Measurements from ENCODE around the gene SPATA32. TPM values are rescaled to one million over a fixed set of nuclear protein-coding genes. Genes with fewer than 3 reads are reported as not detected.

Gene SPATA32
- total RNA-seq, 1 donor from 2014 or later, result not detected

- no peak for DNase-seq
These were observed 33.8 kb downstream of the SPATA32 start for GRCh38 chr17:45227926-45228762.

DNA sequence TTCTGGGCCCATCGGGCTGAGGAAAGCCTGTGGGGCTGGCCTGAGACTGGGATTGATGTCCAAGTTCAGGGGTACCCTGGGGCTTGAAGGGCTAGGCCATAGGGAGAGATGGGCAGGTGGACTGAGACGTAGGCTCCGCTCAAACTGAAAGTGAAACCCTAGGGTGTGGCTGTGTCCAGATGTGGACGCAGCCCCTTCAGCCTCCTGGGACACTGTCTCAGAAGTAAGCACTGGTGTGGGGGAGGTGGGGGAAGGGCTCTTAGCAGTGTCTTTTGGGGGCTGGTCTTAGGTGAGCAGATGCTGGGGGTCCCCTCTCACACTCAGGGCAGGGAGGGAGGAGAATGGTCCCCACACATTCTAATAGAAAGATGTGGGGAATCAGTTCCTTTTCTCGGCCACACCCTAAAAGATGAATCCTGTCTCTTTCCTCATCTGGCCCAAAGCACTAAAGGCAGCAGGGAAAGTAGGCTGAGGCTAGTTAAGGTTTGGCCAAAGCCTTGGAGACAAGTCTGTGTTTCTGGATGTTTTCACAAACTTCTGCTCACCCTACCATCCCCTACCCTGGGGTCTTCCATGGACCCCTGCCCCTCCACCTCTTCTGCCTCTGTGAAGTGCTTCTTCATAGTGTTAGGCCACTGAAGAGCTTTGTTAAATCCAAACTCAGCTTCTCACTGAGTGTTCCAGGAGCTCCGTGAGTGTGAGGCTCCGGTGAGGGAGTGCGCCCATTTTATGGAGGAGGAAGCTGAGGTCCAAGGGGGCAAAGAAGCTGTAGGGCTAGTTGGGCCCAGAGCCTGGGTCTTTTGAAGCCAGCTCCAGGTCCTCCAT, 34.6 kb downstream of the SPATA32 start:
- DNase-seq, result no peak

DNA sequence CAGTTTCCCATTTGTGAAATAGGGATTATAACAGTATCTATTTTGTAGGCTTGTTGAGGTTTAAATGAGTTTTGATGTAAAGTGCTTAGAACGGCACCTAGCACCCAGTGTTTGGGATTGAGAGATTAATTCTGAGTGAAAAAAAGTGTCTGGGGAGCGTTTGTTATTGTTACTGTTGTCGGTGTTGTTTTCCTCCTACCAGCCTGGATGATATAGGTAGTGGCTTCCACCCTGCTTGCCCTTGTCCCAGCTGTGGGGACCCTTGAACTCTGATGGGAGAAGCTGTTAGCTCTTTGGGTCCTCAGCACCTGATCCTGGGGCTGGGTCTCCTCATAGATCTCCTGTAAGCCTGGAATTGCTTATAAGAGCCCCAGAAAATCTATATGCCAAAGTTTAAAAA, 35.3 kb downstream of the SPATA32 start:
- no peak for DNase-seq

GRCh38 chr17:45225964-45226530, 35.8 kb downstream of the SPATA32 start:
- peak; percentile 56 for DNase-seq

- no peak for DNase-seq
These were observed 36.7 kb downstream of the SPATA32 start for GRCh38 chr17:45225051-45225700.

- no peak for DNase-seq
These were observed 37.2 kb downstream of the SPATA32 start for GRCh38 chr17:45224671-45225050.

DNA sequence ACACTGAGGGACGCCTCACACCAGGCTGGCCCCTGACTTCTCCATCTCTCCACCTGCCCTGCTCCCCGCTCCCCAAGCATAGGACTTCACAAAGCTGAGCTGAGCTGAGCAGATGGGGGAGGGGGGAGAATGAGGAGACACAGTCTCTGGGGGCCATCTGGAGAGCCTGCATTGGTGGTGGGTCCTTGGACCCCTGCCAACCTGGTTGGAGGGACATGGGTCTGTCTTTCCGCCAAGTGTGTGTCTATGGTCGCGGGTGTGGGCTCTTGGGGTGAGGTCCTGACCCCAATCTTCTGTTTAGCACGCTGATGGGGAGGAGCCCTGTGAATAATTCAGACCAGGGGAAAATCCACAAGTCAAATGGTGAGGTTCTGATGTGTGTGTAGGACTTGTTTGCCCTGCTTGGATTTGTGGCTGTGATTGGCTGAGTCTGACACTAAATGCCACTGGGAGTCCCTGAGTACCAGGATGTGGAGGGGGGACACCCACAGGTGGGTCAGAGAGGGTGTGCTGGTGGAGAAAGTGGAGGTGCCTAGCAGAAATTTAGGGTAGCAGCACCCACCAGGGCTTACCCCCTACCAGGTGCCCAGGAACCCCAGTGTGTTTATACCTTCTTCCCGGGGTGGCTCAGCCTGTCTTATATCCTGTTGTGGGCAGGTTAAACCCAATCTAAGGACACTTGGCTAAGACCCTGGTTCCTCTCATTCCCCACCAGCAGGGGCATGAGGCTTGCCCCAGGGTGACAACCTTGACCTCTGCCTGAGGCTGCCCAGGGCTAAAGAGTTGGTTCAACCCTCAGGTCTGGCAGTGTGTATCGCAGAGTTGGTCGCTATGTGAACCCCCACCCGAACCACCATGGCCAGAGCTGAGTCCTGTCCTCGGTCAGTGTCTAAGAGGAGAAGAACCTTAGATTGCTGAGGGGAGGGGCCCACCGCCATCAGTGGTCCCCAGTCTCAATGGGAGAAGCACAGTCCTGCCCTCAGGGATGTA, 38.1 kb downstream of the SPATA32 start:
- no peak for DNase-seq

DNA sequence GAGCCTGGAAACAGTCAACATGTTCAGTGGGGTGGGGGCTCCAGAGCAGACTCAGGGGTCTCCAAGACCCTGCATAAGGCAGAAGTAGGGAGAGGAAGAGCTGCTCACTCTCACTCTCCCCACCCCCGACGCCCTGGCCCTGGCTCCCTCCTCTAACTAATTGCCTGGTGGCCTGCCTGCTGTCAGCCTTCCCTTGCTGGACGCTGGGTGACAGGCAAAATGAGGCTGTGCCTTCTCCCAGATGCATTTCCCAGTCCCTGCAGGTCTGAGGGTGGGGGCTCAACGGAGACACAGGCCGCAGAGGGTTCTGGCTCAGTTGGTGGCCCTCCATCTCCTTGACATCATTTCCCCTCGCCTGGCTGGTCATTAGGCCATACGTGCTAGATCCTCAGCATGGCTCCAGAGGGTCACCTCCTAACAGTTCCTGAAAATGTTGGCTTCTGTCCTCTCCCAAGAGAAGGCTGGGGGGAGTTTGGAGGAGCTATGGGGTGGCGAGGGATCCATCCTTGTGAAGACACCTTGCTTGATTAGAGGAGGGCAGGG, 38.8 kb downstream of the SPATA32 start:
- no peak for DNase-seq

DNA sequence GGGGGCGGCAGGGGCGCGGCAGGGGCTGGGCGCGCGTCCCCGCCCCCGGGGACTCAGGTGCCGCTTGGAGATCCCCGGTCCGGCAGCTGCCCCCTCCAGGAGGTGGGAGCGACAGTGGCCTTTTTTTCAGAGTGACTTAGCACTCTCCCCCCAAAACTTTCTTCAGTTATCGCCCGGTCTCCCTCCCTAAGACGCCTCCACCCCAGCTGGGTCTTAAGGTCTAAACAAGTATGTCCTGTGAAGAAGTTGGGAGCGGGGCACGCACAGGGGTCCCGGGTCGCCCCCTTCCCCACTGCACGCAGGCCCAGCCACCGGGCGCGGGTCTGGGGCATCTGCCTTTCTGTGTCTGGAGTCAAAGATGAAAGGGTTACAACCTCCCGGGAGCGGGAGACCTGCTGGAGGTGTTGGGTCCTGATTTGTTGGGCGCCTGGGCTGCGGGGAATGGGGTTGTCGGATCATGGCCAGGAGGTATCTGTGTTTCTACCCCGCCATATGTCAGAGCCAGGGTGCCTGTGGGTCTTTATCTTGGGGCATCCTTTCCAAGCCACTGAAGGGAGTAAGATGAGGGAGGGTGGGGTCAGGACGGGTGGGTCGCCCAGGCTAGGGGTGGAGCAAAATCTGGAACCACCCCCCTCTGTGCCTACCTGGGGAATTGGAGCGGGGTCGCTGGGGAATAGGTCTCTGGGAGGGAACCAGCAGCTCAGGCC, 39.5 kb downstream of the SPATA32 start:
- no peak for DNase-seq

GRCh38 chr17:45222014-45222288, 39.9 kb downstream of the SPATA32 start:
- DNase-seq, result no peak

DNA sequence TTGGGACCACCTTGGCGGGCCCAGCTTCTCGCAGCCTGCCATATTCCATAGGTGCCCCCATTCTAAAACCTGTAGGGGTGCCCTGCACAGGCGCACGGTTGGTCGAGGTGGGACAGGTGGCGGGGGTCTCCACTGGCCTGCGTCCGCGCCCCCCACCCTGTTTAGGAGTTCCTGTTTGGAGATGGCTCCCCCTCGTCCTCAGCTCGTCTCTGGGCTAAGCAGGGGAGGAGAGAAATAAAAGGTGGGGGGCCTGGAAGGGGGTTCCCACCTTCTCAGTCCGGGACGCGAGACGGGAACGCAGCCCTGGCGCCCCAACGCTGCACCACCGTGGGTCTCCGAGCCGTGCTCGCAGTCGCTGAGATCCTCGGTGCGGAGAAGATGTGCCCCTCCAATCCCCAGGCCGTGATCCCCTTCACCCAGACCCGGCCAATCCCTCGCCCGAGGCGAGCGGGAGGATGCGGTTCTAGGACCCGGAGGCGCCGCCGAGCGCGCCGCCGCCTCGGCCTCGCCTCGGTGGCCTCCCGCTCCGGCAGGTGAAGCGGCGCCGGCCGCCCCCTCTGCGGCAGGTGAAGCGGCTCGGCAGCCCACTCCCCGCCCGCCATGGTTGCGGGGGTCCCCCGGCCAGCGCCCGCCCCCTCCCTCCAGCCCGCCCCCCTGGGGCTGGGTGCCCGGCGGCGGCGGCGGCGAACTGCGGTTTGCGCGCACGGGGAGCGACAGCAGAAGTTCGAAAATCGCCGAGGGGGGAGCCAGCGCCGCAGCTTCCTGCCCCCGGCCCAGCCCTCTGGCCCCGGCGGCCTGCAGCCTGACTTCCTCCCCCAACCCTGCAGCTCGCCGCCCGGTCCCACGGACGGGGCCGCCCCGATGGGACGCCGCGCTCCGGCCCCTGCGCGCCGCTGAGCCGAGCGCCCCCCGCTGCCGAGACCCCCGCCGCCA, 40.5 kb downstream of the SPATA32 start, which contains the start of gene FMNL1:
Gene FMNL1 (plus strand): TSS at position 805 of the 933 bp plus-strand sequence. CDS start 240 bp downstream, outside the sequence.
- no peak for DNase-seq

GRCh38 chr17:45220079-45220478, 41.8 kb downstream of the SPATA32 start:
- no peak for DNase-seq

GRCh38 chr17:45218895-45219661, 42.8 kb downstream of the SPATA32 start:
- DNase-seq, result peak; percentile 89

Other genes with a start within 250 kb of the SPATA32 start
- gene DCAKD, start 210.5 kb downstream of the SPATA32 start, total RNA-seq, result 33.8 and 36.4 TPM in 2 replicates
- 69.4 and 79.1 TPM in 2 replicates for gene NMT1, start 200.8 kb downstream of the SPATA32 start, total RNA-seq
- gene PLCD3, start 129.6 kb downstream of the SPATA32 start, total RNA-seq, result 51.3 and 51.4 TPM in 2 replicates
- gene ACBD4, start 126.4 kb downstream of the SPATA32 start, total RNA-seq, result 4.5 and 4.9 TPM in 2 replicates
- 7.0 and 11.0 TPM in 2 replicates for gene HEXIM1, start 113.6 kb downstream of the SPATA32 start, total RNA-seq
- 4.1 and 4.8 TPM in 2 replicates for gene HEXIM2, start 100.2 kb downstream of the SPATA32 start, total RNA-seq
- gene FMNL1, start 40.2 kb downstream of the SPATA32 start, total RNA-seq, result 1.0 and 4.0 TPM in 2 replicates
- gene MAP3K14, start 54.9 kb upstream of the SPATA32 start, total RNA-seq, result 3.2 and 4.1 TPM in 2 replicates
- 61.8 and 66.5 TPM in 2 replicates for gene ARHGAP27, start 170.8 kb upstream of the SPATA32 start, total RNA-seq
- 27.4 and 28.5 TPM in 2 replicates for gene PLEKHM1, start 228.6 kb upstream of the SPATA32 start, total RNA-seq

Measured in dermis blood vessel endothelial cell (primary cell).